ENCODE data around the gene RBM6. TPM values are rescaled to one million over a fixed set of nuclear protein-coding genes. Genes with fewer than 3 reads are reported as not detected.
"Not testable (repeated sequence)": the region's sequence is repeated elsewhere in the genome, so short reads cannot be mapped to it uniquely, and the experiment has no call there.

RBM6 gene
- total RNA-seq, 1 experiment from 2014 or later: 21.7 TPM

DNA sequence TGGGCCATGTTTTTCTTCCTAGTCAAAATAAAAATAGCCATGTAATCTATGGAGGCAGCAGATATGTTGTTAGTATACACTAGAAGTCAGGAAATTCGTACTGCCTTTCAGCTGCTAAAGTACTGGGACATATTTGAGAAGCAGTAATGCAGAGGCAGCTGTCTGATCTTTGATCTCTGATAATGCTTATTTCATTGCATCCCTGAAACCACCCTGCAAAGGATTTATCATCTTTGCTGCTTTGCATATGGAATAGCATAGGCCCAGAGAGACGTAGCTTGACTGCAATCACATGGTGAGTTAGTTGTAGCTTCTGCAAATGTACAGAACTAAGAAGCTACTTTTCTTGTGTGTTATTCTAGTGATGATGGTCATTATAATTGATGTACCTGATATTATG is 52.4 kb downstream of the RBM6 start:
- DNase-seq (ENCODE audit: low read depth): no peak

DNA sequence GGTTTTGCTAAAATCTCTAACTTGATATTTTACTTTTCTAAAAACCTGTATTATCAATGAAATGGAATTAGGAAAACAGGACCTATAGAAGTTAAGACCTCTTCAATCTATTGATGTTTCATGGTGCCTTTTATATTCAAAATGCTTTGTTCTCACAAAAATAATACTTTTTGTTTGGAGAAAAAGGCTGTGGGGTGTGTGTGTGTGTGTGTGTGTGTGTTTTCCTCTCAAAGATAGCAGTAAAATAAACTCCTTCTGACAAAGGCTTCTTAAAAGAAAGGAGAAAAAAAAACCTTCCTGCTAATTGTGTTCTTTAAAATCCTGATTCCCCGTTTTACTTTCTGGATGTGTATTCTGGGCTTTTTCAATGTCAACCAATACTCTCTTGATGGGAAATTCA is 54.5 kb downstream of the RBM6 start:
- no peak for DNase-seq (ENCODE audit: low read depth)

DNA sequence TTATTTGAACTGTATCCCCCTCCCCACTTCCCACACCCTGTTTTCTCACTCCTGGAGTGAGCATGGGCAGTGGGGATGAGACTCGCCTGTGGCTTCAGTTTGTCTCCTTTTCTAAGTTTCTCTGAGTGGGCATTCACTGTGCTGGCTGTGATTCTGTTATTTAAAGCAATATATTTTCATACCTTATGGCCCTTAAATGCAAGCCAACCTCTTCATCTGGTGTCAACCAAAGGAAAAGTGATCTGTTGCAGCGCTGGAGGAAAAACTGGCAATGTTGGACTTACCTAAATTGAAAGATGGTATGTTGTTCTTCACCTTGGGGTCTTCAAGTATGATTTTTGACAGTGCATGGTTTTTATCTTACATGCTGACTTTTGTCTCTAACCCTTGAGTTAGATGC is 56.1 kb downstream of the RBM6 start:
- DNase-seq (ENCODE audit: low read depth): no peak

DNA sequence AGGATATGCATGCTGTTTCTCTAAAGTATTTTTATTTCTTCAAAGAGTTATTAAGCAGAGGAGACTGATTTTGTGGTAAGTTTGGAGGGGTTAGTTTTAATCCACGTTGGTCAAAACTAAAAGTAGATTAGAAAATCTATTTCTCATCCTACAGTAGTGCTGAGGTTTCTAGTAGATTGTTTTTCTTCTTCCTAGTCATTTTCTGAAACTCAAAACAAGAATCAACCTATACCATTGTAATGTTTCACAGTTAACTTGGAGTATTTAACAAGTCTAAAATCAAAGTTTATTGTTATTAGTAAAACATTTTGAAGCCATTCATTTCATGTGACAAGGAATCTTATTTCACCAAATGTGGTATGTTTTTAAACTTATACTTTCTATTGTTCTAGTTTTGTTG is 57.9 kb downstream of the RBM6 start:
- DNase-seq (ENCODE audit: low read depth): no peak

DNA sequence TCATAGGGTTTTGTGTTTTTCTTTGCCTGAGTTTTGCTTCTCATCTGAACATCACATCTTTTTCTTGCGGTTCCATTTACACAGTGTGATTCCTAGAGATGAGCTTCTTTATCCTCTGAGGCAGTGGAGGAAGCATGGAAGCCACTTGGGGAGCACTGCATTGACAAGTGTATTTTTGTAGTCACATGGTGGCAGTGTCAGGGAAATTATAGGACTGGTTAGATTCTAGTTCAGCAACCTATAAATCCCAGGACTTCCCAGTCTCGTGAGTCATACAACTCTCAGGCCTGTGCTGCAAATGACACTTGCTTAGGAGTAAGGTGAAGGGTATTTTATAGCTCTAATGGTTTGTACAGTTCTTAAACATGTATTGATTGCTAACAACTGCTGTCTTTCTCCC is 58.4 kb downstream of the RBM6 start:
- peak; percentile 67 for DNase-seq (ENCODE audit: low read depth)

DNA sequence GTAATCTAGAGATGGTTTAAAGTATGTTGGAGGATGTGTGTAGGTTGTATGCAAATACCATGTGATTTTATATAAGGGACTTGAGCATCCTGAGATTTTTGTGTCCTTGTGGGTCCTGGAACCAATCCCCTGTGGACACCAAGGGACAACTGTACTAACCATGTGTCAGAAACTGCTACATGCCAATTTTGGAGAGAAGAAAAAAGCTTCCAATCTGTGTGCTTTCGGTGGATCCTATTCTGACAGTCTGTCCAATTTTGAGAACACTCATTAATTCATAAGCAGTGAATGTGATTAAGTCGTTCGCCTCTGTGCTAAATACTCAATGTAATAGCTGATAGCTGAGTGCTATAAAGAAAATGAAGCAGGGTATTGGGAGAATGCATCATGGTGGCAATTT is 61.6 kb downstream of the RBM6 start:
- DNase-seq (ENCODE audit: low read depth): no peak

DNA sequence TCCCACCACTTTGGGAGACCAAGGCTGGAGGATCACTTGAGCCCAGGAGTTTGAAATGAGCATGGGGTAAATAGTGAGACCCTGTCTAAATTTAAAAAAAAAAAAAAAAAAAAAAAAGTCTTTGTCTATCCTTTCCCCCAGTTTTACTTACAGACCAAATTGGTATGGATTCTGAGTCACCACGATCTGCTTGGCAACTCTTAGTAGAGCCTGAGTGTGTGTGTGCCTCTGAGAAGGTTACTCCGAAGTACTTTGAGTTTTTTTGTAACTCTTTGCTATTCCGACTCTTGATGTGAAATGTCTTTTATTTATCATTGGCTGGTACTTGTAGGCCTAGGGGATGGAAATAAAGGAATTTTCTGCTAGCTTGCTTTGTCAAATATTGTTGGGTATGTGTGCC is 63.3 kb downstream of the RBM6 start:
- DNase-seq (ENCODE audit: low read depth): no peak

DNA sequence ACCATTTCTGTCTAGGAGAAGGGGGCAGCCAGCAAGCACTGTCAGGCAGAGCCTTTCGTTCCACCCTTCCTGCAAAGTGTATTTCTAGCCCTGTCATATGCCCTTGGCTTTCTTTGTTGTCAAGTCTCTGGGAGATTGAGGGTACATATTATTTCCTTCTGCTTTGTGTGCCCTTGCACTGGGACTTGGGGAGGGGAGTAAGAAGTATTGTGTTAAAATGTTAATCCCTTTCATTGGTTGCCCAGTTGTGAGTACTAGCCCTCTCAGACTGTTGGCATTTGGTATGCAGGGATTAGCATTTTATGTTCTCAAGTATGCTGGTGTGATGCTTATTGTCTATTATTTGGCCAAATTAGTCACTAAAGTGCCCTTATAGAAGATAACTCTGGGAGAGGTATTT is 63.9 kb downstream of the RBM6 start:
- no peak for DNase-seq (ENCODE audit: low read depth)

DNA sequence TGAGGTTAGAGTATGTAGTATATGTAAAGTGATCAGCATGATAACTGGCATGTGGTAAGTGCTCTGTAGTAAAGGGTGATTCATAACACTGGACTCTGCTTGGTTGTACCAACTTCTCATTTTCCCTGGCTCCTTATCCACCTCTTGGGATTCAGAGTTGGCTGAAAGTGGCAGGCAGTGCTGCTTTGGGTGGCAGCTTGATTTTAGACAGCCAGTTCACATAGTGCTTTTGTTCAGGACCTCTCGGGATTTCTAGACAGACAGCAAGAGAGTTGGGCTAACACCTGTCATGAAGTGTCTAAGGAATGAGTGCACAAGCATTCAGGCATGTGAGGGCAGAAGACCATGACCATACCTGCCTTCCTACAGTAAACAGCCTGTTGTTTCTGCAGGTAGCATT is 69.0 kb downstream of the RBM6 start:
- peak; percentile 60 for DNase-seq (ENCODE audit: low read depth)

DNA sequence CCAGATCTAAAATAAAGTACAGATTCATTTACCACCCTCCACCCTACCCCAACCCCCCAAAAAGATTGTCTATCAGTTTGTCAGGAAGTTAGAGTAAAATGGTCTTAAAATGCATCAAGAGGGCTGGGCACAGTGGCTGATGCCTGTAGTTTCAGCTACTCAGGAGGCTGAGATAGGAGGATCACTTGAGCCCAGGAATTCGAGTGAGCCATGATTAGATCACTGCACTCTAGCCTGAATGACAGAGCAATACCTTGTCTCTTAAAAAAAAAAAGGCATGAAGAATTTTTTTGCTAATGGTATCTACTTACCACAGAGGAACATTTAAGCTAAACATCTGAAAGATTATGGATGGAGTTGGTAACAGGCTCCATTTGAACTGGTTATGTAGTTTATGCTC is 71.0 kb downstream of the RBM6 start:
- peak; percentile 40 for DNase-seq (ENCODE audit: low read depth)

DNA sequence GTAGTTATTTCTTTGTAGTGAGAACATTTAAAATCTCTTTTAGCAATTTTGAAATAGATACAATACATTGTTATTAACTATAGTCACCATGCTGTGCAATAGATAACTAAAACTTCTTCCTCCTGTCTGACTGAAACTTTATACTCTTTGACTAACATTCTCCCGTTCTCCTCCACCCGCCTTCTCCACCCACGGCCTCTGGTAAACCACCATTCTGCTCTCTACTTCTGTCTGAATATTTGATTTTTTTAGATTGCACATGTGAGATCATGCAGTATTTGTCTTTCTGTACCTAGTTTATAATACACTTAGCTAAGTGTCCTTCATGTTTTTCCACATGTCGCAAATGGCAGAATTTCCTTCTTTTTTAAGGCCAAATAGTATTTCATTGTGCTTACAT is 76.0 kb downstream of the RBM6 start:
- DNase-seq (ENCODE audit: low read depth): no peak

DNA sequence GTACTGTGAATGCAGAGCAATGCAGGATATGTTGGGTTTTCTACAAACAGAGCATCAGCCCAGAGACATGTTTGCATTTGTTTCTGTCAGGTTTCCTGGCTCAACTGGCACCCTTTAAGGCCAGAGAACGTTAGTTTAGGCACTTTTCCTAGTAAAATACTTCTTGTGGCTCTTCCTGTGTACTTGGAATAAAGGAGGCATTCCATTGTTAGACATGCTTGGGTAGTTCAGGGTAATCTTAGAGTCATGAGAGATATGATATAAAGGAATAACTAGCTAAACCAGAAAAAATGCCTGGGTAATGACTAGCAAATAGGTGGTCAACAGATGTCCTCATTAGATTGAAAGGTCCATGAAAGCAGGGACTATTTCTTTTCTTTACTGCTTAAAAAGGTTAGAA is 88.4 kb downstream of the RBM6 start:
- DNase-seq (ENCODE audit: low read depth): peak; percentile 32

DNA sequence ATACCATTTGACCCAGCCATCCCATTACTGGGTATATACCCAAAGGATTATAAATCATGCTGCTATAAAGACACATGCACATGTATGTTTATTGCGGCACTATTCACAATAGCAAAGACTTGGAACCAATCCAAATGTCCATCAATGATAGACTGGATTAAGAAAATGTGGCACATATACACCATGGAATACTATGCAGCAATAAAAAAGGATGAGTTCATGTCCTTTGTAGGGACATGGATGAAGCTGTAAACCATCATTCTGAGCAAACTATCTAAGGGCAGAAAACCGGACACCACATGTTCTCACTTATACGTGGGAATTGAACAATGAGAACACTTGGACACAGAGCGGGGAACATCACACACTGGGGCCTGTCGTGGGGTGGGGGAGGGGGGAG is 91.3 kb downstream of the RBM6 start:
- not testable (repeated sequence) for DNase-seq (ENCODE audit: low read depth)

DNA sequence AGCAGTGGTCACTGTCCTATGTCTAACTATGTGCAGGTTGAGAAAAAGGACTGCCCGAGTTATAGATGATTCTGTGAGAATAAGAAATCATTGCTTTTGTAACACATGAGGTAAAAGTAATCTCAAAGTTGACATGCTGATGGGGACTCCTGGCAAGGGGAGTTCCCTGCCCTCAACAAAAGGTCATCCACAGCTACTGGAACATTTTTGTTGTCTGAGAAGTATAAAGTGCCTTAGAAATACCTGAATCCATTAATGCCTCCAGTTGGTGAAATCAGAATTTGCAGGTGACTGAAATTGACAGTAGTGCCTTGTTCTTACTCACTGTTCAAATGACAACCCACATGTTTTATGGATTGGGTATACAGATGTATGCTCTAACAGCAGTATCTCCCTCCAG is 105.0 kb downstream of the RBM6 start:
- no peak for DNase-seq (ENCODE audit: low read depth)

DNA sequence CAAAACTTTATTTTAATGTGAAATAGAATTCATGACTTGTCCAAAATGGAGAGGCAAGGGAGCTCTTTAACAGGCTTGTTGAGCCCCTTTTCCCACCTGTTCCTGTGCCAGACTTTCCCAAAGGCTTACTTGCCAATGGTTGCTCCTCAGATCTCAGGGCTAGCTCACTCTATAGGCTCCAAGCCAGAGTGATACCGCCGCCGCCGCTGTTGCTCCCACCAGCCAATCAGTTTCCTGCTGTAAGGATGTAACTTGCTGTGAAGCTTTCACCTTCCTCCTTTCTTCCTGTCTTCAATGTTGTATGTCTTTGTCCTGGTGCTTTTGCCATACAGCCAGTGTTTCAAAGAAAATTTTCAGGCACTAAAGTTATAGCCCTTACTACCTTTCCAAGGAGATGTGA is 107.5 kb downstream of the RBM6 start:
- no peak for DNase-seq (ENCODE audit: low read depth)

DNA sequence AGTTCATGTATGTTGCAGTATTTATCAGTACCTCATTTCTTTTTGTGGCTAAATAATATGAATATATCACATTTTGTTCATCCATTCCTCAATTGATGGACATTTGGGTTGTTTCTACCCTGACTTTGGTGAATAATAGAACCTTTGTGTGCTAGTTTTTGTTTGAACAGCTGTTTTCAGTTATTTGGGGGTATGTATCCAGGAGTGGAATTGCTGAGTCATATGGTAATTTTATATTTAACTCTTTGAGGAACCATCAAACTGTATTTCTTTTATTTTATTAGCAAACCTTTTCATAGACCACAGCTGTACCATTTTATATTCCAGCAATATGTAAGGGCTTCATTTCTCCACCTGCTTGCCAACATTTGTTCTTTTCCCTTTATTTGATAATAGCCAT is 110.4 kb downstream of the RBM6 start:
- DNase-seq (ENCODE audit: low read depth): peak; percentile 46

DNA sequence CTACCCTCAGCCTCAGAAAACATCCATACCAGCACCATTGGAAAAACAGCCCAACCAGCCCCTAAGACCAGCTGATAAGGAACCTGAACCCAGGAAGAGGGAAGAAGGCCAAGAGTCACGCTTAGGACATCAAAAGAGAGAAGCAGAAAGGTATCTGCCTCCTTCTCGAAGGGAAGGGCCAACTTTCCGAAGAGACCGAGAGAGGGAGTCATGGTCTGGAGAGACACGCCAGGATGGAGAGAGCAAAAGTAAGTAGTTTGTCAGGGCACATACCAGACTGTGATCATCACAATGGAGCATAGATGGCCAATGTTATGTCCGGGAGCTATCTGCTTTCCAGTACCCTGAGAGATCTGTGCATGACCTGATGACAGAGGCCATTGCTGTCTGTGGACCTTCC is 117.8 kb downstream of the RBM6 start:
- DNase-seq (ENCODE audit: low read depth): no peak

DNA sequence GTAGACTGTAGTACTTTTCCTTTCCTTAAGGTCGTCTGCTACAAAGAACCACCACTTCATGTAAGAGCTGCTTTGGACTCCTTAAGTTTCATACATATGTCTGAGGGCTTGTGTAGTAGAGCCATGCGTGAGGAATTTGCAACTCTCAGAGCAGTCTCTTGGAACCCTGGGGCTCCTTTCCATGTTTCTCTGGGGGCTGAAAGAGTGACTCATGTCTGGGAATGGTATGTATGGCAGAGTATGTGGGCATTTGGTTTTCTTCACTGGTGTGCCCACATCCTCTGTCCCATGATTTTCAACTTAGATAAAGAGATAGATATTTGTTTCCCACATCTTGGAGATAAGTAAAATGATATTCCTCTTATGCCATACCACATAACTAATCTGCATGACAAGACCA is 128.2 kb downstream of the RBM6 start:
- DNase-seq (ENCODE audit: low read depth): peak; percentile 71

DNA sequence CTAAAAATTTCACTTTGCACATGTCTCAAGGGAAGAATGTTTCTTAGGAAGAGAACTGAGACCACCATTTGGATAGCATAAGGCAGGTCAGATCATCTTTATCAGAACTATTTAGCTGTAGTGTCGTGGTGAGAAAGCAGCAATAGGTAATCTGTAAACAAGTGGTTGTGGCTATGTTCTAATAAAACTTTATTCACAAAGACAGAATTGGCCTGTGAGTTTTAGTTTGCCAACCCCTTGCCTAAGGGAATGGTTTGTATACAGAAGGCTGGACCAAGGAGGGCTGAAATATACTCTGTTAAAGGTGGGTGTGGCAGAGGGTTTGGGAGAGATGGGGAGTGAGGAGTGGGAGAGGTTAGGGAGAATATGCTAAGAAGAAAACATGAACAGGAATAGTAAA is 138.1 kb downstream of the RBM6 start:
- no peak for DNase-seq (ENCODE audit: low read depth)

DNA sequence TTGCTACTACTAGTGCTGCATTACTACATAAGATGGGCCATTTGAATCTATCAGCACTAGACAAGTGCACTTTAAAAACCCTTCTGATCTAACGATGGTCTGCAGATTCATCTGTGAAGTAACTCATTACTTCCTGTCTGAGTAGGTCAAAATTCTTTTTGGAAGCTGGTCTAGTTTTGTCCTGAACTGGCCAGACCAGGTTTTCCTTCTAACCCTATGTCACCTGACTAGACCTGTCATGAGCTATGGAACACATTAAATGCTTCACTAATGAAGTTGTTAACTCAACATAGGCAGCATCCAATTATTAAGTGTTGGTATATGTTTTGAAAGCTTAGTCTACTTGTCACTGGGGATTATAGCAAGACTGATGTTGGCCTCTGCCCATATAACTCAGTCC is 138.7 kb downstream of the RBM6 start:
- no peak for DNase-seq (ENCODE audit: low read depth)

DNA sequence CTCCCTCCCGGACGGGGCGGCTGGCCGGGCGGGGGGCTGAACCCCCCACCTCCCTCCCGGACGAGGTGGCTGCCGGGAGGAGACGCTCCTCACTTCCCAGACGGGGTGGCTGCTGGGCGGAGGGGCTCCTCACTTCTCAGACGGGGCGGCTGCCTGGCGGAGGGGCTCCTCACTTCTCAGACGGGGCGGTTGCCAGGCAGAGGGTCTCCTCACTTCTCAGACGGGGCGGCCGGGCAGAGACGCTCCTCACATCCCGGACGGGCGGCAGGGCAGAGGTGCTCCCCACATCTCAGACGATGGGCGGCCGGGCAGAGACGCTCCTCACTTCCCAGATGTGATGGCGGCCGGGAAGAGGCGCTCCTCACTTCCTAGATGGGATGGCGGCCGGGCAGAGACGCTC is 145.0 kb downstream of the RBM6 start:
- not testable (repeated sequence) for DNase-seq (ENCODE audit: low read depth)

DNA sequence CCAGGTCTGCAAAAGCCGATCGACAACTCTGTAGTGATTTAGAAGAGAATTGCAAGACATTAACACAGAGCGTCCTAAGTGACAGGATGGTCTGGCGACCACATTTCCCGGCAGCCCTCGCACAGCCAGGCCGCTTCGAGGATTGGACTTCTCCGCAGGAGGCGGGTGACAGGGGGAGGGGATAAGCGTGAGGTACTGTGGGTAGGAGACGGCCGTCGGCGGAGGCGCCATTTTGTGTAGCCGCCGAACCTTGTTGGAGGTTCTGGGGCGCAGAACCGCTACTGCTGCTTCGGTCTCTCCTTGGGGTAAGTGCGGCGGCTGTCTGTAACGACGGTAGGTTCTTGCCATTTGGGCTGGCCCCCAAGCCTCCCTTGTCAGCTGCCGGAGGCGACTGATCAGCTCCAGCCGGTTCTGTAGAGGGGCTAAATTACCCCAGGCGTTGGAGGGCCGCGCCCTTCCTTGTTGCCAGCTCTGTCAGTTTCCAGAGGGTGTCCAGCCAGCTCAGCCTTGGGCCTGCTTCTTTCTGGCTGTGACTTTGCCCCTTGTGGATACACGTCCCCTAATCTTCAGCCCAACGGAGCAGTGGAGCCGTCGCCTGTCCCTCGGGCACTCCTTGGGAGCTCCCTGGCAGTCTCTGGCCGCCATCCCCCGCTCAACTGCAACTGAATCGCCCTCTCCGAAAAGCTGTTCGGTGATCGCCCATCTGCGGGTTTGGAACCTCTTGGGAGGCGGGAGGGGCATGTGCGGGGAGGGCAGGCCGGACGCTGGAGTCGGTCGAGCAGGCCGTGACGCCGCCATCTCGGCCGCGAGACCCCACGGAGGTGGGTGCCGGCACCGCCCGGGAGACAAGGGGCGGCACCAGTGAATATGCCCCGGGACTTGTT is 149.0 kb downstream of the RBM6 start, which contains the start of gene RBM5:
Gene RBM5, plus strand, starts transcription at position 195 of the 884 bp plus-strand sequence. CDS start 1,516 bp downstream, outside the sequence.
- DNase-seq (ENCODE audit: low read depth): peak; percentile 89

DNA sequence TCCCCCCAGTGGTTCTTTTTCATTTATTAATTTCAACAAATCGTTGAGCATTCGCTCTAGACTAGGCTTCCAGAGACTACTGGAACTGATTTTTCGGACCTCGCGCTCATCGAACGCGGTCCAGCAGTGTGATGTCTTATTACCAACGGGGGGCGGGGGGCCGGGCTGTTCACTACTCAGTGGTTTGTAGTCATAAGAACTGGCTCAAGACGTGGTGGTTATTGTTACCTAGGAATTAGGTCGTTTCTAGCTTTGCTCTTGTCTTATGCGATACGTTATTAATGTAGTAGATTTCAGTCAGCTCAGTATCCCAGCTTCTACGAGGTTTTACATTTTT is 149.6 kb downstream of the RBM6 start:
- peak; percentile 28 for DNase-seq (ENCODE audit: low read depth)

DNA sequence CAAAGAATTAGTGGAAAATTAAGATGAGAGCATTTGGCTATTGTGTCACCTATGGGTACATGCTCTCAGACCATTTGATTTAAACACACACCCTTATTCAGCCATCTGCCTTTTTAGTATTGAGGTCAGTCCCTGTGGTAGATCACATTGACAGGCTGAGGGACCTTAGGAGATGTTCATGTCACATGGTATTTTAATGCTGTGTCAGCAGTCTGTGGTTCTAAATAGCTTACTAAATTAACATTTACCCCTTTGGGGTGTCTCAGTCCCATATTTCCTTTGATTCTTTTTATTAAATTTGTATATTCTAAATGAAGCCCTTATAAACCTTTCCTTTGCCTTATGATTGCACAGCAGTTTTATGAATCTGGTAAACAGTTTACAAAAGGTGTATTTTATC is 151.0 kb downstream of the RBM6 start:
- no peak for DNase-seq (ENCODE audit: low read depth)

All from M059J (cell line).